DMS 273 (cell line): ENCODE results near the gene COMMD1.

Experiments used
- DNase-seq: peaks from one replicate; lab custom pipeline; 2025; ENCODE audit not compliant: unreplicated experiment; lab: John Stamatoyannopoulos, UW

The COMMD1 gene

DNA sequence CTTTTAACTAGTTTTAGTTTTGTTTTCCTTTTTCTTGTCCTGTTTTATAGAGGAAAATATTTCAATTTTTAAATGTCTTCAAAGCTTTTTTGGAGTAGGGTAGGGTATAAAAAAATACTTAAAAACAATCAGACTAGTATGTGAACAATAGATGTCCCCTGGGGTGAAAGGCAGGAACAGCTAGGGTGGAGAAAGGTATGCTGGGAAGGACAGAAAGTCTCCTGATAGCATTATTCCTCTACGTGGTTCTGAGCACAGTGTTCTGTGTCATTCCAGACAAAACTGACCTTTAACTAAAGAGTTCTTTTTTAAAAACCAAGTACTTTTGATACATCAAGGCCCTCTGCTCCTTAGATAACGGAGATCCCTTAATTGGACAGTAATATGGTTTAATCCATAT, 258.4 kb downstream of the COMMD1 start:
- no peak for DNase-seq

- DNase-seq, result peak; percentile 49
Measured at GRCh38 chr2:62175728-62176127, 270.3 kb downstream of the COMMD1 start.

GRCh38 chr2:62176801-62177200, 271.3 kb downstream of the COMMD1 start:
- no peak for DNase-seq

GRCh38 chr2:62177392-62178049, 272.0 kb downstream of the COMMD1 start:
- DNase-seq, result no peak

GRCh38 chr2:62178741-62179271, 273.3 kb downstream of the COMMD1 start:
- DNase-seq, result peak; percentile 10

DNA sequence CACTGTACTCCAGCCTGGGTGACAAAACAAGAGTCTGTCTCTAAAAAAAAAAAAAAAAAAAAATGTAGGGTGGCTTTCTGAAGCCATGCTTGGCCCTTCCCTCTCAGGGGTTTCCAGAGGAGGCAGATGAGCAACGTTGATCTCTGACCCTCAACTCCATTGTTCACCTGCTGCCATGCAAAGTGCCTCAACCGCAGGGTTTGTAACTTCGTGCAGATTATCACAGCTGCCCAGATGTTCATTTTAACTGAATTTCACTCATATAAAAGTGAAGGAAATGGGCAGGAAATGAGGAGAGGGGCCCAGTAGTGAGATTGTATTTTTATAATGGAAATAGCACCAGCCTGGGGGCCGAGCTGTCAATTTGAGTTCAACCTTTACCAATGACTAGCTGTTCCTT, 275.5 kb downstream of the COMMD1 start:
- no peak for DNase-seq

GRCh38 chr2:62181843-62182242, 276.4 kb downstream of the COMMD1 start:
- DNase-seq, result no peak

DNA sequence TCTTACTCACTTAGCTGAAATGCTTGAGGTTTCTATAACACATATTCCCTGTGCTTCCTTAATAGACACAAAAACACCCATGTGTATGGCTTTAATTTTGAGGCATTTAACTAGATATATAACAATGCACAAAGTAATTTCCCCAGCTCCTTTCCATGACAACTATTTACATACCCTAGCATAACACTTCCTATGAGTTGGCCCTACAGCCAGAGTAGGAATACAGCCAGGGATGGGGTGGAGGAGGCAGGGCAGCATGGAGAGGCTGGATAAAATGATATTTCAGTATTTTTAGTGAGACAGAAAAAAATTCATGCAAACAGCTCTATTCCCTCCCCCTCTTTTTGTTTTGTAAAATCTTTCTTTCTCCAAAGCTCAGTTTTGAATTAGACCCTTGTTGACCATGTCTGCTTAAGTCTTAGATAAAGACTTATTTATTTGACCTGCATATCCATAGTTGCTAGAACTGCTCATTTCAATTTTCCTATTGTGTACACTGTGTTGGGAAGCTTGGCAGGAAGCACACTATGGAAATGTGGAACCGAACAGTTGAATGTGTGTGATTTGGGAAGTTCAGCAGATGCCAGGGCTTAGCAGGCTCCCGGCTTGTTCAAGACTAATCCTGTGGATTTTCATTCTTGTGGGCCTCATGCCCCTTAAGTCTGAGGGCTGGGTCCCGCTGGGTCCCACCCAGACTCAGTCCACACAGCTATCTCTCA, 279.2 kb downstream of the COMMD1 start:
- DNase-seq, result no peak
